Ureter (tissue), 1 donor: Measurements from ENCODE around the gene RGN. TPM values are rescaled to one million over a fixed set of nuclear protein-coding genes. Genes with fewer than 3 reads are reported as not detected.
"Not testable (repeated sequence)": the region's sequence is repeated elsewhere in the genome, so short reads cannot be mapped to it uniquely, and the experiment has no call there.

Source experiments
- DNase-seq: peaks from one replicate; pipeline ENCODE4 v3.0.0-alpha.2; 2020; ENCODE audit warnings: low spot score
- total RNA-seq: library from RNA; stranded (reverse); gene quantifications from one replicate; pipeline ENCODE4 v1.2.4, GENCODE V29; 2023
- donor health status: DM: yes; HTN: yes; CAD: no.

Gene RGN
- total RNA-seq, result 7.0 TPM

GRCh38 chrX:47078129-47079043 lies at the start of gene RGN:
Gene RGN (plus strand): TSS chrX:47078443. CDS start chrX:47081145, 2,702 bp downstream.
- no peak for DNase-seq

DNA sequence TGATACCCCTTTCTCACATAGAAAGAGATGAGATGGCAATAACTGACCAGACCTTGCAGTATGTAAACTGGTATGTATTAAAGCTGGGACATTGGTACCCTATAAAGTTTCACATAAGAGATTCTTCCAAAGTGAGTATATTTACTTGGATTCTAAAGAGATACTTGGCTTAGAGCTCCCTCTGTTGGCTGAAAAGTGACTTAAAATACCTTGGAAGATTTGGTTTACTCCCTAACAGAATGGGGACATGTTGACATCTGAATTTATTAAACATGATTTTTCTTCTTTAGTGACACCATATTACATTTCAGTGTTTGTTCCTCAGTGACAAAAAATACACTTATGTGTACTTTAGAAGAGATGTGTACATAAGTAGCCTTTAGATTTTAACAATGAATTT lies 47.9 kb upstream of the RGN start:
- no peak for DNase-seq

DNA sequence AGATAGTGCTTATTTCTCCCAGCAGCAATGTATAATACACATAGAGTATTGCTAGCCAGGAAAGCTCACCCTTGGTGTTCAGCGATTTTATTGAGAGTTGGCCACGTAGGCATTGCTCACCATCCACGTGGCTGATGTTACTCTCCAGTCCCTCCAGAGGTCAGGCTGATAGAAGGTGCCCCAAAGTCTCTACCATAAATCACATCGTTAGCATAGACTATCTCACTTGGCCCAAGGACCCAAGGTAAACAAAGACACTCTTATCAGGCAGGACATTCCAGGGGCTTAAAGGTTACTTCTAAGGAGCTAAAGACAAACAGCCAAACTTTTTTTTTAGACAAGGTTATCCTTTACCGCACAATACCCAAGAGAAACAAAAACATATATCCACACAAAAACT lies 30.3 kb upstream of the RGN start:
- DNase-seq, result no peak

DNA sequence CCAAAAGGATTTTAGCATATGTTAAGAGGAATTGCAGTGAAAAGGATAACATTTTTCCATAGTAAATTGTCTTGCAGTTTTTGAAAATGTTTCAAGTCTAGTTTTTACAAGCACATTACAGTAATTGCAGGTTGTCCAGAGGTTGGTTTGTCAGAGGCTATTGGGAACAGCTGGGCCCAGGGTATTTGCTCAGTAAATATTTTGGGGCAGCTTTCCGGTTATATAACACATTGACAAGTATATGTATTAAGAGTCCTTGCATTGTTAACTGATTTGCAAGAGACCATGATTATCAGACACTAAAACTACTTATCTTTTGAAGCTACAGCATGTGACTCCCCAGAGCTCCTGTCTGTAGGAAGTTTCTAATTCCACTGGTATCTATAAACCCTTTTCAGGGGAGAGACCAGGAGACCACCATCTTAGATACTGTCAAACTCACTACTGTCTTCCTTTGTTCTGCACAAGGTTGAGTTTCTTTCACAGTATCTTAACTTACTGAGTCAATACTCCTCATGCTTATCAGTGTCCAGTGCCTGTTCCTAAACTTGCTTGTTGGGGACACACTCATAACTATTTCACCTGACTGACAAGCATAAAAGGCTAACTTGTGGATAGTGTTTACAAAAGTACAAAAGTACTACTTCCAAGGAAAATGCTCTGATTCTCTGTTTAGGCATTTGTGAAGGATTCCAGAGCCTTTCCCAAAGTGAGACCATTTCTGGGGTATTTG lies 18.9 kb upstream of the RGN start:
- DNase-seq, result no peak

- no peak for DNase-seq
These were observed 17.5 kb upstream of the RGN start for GRCh38 chrX:47060708-47061107.

DNA sequence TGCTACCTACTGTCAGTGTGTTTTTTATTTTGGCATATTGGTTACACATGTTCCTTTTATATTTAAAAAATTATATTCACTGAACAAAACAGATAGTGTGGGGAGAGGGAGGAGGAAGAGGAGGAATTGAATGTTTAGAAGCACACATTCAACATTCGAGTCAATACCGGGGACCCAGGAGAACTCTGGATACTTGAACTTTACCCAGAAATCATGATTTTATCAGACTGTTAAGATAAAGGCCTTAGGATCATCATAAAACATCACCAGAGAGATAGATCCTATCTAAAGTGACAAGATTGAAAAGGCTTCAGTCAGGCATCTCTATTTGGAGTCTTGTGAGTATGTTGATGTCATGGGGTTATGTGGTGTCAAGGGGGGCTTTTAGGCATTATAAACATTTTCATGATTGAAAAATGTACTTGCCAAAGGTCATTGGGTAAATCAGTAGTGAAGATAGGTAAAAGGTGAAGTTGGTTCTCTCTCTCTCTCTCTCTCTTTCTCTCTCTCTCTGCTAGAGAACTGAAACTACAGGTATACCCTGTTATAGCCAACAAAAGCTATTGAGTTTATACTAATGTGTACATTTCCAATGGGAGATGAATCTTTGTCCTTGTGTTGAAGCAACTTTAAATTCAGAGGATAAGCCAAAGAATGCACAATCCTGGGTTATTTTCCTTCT lies 16.9 kb upstream of the RGN start:
- no peak for DNase-seq

DNA sequence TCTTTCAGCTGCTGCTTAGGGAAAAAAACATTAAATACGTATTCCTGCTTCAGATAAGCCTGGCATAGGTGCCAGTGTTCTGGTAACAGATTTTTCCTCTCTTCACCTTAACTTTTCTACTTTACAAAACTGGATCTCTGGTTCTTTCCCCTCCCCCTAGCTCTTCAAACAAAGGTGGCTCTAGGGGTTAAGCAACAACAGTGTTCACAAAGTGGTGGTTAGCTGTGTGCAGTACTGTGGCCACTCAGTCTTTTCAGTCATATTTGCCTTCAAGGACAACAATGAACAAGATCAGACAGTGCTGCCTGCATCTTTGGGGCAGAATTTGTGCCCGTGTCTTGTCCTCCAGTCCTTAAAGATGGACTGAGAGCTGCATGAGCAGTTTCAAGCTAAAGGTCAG lies 15.1 kb upstream of the RGN start:
- no peak for DNase-seq

GRCh38 chrX:47068214-47068613 lies 10.0 kb upstream of the RGN start:
- no peak for DNase-seq

DNA sequence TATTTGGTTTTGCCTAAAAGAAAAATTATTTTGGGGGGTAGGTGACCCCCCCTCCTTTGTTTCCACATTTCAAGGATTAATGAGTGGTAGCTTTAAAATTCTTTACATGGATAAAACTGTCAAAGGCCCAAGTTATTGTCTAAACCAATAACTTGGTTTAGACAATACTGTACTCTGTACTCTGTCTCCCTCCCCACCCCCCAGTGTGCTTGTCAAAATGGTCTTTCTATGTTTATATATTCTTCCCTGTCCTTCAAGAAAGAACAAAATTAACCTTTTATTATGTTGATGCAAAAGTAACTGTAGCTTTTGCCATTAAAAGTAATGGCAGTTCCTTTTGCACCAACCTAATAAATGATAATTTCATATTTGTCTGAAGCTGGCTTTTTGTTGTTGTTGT lies 9.5 kb upstream of the RGN start:
- DNase-seq, result no peak

DNA sequence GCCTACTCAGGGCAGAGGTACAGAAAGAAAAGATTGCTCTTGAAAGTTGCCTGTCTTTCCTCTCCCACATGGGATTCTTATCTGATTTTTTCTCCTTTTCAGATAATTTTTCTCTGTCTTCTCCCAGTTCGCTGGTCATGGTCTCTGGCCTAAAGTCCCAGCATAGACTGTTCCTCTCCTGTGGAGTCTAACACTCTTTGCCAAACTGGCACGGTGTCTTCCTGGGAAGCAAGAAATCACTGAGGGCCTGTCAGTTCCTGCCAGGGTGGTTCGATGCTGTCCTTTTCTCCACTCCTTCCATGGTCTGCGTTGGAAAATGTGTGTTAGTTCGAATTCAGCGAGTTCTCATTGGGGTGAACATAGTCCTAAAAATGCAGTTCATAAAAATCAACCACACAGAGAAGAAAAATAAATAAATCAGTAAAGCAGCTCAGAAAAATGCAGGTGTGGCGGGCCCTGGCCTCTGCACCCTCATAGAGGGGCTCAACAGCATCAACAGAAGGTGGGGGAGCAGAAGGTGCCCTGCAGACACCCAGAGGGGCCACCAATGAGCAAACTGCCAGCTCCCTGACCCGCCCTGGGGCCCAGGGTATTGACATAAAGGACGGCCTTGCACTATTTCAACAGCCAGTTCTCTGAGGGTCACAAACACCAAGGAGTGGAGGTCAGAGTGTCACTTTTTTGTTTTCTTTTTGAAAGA lies 2.1 kb downstream of the RGN start:
- no peak for DNase-seq

GRCh38 chrX:47080915-47081236 lies 2.6 kb downstream of the RGN start:
- DNase-seq, result no peak

DNA sequence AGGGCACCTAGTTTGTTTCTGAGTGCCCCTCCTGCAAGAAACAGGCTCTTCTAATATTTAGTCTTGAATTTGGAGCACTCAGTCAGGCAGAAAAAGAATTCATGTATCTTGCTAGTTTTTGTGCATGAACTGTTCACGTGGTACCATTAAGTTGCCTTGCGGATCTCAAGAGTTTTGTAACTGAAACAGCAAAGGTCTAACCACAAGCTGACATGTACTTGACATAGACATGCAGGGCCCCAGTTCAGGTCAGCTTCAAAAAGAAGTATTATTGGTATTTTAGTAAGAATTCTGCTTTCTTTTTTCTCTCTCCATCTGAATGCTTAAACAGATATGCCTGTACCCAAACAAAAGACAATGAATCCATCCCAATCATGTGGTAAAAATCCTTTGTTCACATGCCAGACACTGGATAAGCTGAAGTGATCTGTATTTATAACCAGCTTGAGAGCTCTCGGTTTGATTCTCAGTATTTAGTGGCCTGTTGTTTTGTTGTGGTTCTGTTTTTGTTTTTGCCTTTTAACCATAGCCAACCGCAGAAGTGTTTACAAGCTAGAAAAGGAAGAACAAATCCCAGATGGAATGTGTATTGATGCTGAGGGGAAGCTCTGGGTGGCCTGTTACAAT lies 13.0 kb downstream of the RGN start:
- DNase-seq, result no peak

DNA sequence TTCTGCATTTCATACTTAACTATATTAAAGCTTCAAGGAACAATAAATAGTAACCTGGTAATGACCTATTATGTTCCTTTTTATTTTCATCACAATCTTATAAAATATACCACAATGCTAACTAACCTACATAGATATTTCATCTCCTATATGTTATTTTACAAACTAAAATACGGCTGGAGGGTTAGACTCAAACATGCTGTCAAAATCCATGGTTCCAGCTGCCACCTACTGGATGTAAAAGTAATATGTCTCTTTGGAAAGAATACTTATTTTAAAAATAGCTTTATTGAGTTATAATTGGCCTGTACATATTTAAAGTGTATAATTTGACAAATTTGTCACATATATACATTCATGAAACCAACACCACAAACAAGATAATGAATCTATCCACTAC lies 15.0 kb downstream of the RGN start:
- DNase-seq, result no peak

- no peak for DNase-seq
These were observed 15.6 kb downstream of the RGN start for GRCh38 chrX:47093860-47094259.

- DNase-seq, result no peak
These were observed 18.8 kb downstream of the RGN start for GRCh38 chrX:47097018-47097417.

DNA sequence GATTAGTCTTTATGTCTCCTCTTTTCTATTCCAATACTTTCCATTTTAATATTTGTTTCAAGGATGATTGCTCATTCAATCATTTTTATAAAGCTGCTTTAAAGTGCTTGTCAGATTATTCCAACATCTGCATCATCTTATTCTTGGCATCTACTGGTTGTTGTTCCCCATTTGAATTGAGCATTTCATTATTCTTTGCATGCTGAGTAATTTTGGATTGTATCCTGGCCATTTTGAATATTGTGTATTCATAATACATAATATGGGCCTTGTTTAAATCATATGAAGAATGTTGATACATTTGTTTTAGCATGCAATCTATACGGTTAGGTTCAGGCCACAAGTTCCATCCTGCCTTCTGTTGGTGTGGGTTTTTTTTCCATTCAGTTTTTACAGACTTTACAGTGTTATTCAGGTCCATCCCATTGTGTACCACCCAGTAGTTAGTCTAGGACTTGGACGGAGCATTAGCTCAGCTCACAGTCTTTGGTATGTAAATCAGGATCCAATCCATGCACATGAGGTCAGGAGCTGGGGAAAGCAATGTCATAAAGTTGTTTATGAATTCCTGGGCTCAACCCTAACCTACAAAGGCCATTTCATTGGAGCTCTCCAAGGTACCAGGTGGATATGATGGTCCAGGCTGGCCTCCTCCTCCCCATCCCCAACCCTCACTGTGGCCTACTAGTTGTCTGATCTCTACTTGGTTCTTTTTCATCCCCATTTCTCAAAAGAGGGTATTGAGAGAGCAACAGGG lies 20.3 kb downstream of the RGN start:
- DNase-seq, result no peak

DNA sequence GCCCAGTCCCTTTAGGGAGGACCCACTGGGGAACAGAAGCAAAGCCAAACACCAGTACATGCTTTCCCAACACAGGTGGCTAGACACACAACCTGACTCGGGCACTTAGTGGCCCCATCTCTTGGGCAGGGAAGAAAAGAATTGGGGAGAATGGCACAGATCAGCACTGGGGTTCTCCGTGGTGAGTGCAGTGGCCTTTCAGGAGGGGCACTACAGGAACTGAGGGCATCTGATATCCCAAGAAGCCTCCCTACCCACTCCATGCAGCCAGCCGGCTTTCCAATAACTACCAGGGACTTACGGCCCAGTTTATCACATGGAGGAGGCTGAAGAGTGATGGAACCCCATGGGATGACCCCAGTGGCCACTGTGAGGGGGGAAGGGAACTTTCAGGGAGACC lies 23.0 kb downstream of the RGN start:
- no peak for DNase-seq

DNA sequence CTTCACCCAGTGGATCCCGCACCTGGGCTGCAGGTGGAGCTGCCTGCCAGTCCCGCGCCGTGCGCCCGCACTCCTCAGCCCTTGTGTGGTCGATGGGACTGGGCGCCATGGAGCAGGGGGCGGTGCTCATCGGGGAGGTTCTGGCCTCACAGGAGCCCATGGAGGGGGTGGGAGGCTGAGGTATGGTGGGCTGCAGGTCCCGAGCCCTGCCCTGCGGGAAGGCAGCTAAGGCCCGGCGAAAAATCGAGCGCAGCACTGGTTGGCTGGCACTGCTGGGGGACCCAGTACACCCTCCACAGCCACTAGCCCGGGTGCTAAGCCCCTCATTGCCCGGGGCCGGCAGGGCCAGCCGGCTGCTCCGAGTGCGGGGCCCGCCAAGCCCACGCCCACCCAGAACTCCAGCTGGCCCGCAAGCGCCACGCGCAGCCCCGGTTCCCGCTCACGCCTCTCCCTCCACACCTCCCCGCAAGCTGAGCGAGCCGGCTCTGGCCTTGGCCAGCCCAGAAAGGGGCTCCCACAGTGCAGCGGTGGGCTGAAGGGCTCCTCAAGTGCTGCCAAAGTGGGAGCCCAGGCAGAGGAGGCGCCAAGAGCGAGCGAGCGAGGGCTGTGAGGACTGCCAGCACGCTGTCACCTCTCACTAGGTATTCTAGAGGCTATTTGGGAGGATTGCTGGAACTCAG lies 32.8 kb downstream of the RGN start:
- not testable (repeated sequence) for DNase-seq

- DNase-seq, result no peak
These were observed 34.2 kb downstream of the RGN start for GRCh38 chrX:47112316-47112954.
